ENCODE measurements around the gene MALRD1.
"Not testable (repeated sequence)": the region's sequence is repeated elsewhere in the genome, so short reads cannot be mapped to it uniquely, and the experiment has no call there.

The MALRD1 gene

GRCh38 chr10:19742144-19742543 lies 693.5 kb downstream of the MALRD1 start:
- H3K79me2 ChIP-seq (ENCODE audit: control insufficient read depth, insufficient read depth, low read length); H3K4me1 ChIP-seq (ENCODE audit: control insufficient read depth, low read depth, low read length); H4K5ac ChIP-seq (ENCODE audit: low read length); H3K4me3 ChIP-seq (ENCODE audit: low read length); H2AK5ac ChIP-seq (ENCODE audit: low read length); H2BK5ac ChIP-seq (ENCODE audit: low read length); H3K4ac ChIP-seq (ENCODE audit: low read depth, low read length); H3K4me2 ChIP-seq (ENCODE audit: low read length); H3K36me3 ChIP-seq (ENCODE audit: control insufficient read depth, insufficient read depth, low read length); H2BK15ac ChIP-seq (replicated peaks; ENCODE audit: low read depth); H3K18ac ChIP-seq (ENCODE audit: low read length); H3K23ac ChIP-seq (ENCODE audit: low read length); H3K79me1 ChIP-seq (ENCODE audit: low read length); H3K56ac ChIP-seq (ENCODE audit: low read length); H2BK120ac ChIP-seq (ENCODE audit: low read depth, low read length); H3K27ac ChIP-seq (ENCODE audit: low read depth, low read length); DNase-seq; H4K8ac ChIP-seq (ENCODE audit: low read depth, low read length); H3K27me3 ChIP-seq (ENCODE audit: insufficient read depth, low read length, poor library complexity); H3K9ac ChIP-seq (ENCODE audit: low read length): not testable (repeated sequence)
- WGBS (ENCODE audit: extremely low coverage, insufficient coverage, low lambda C conversion rate): no CpG with 5 or more reads among the region's 4 CpGs

GRCh38 chr10:19745672-19746071 lies 697.1 kb downstream of the MALRD1 start:
- Histone ChIP-seq H3K23ac (ENCODE audit: low read length) (no peak overlapping the region), H2BK120ac (ENCODE audit: low read depth, low read length) (no peak overlapping the region), H3K18ac (ENCODE audit: low read length) (no peak overlapping the region), H3K79me2 (ENCODE audit: control insufficient read depth, insufficient read depth, low read length) (no peaks in the 10 kb centered on the region), H3K27me3 (ENCODE audit: insufficient read depth, low read length, poor library complexity) (no peaks in the 10 kb centered on the region), H4K8ac (ENCODE audit: low read depth, low read length) (no peak overlapping the region), H3K9ac (ENCODE audit: low read length) (no peak overlapping the region), H3K4ac (ENCODE audit: low read depth, low read length) (no peak overlapping the region), H3K27ac (ENCODE audit: low read depth, low read length) (no peak overlapping the region), H3K36me3 (ENCODE audit: control insufficient read depth, insufficient read depth, low read length) (no peaks in the 10 kb centered on the region), H3K4me1 (ENCODE audit: control insufficient read depth, low read depth, low read length) (no peaks in the 10 kb centered on the region), H2BK5ac (ENCODE audit: low read length) (no peak overlapping the region), H3K56ac (ENCODE audit: low read length) (no peak overlapping the region), H2AK5ac (ENCODE audit: low read length) (no peak overlapping the region), H2BK15ac (replicated peaks; ENCODE audit: low read depth) (no peak overlapping the region), H3K79me1 (ENCODE audit: low read length) (no peaks in the 10 kb centered on the region), H3K4me3 (ENCODE audit: low read length) (no peak overlapping the region), H4K5ac (ENCODE audit: low read length) (no peak overlapping the region), H3K4me2 (ENCODE audit: low read length) (no peak overlapping the region)
- no peak for DNase-seq
- no CpG with 5 or more reads among the region's 4 CpGs for WGBS (ENCODE audit: extremely low coverage, insufficient coverage, low lambda C conversion rate)

DNA sequence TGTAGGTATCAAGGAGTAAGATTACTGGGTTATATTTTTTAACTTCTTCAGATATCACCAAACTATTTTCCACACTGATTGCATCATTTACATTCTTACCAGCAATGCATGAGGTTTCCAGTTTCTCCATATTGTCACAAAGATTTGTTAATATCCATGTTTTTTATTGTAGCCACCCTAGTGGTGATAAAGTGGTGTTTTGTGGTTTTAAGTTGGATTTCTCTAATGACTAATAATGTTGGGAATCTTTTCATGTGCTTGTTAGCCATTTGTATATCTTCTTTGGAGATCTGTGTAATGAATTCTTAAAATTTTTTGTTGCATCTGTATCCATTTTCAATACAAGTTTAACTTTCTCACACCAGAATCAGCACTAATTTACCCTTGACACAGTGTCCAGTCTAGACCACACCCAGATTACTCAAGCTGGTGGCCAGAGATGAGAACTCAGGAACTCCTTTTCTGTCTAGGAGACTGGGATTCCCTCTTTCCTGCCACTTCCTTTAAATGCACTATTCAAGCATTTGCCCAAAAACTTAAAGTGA lies 700.7 kb downstream of the MALRD1 start:
- no peaks in the 10 kb centered on the region for H3K79me1 ChIP-seq (ENCODE audit: low read length)
- H3K4me2 ChIP-seq (ENCODE audit: low read length): no peak overlapping the region
- no peak overlapping the region for H3K56ac ChIP-seq (ENCODE audit: low read length)
- no peak overlapping the region for H2BK120ac ChIP-seq (ENCODE audit: low read depth, low read length)
- no peaks in the 10 kb centered on the region for H3K4me1 ChIP-seq (ENCODE audit: control insufficient read depth, low read depth, low read length)
- H2BK15ac ChIP-seq (replicated peaks; ENCODE audit: low read depth): no peak overlapping the region
- no peak overlapping the region for H2AK5ac ChIP-seq (ENCODE audit: low read length)
- no peak for DNase-seq
- H3K36me3 ChIP-seq (ENCODE audit: control insufficient read depth, insufficient read depth, low read length): no peaks in the 10 kb centered on the region
- no peak overlapping the region for H4K8ac ChIP-seq (ENCODE audit: low read depth, low read length)
- H3K4ac ChIP-seq (ENCODE audit: low read depth, low read length): no peak overlapping the region
- H3K27me3 ChIP-seq (ENCODE audit: insufficient read depth, low read length, poor library complexity): no peaks in the 10 kb centered on the region
- H3K23ac ChIP-seq (ENCODE audit: low read length): no peak overlapping the region
- no peak overlapping the region for H3K4me3 ChIP-seq (ENCODE audit: low read length)
- H4K5ac ChIP-seq (ENCODE audit: low read length): no peak overlapping the region
- no peaks in the 10 kb centered on the region for H3K79me2 ChIP-seq (ENCODE audit: control insufficient read depth, insufficient read depth, low read length)
- H3K27ac ChIP-seq (ENCODE audit: low read depth, low read length): no peak overlapping the region
- no peak overlapping the region for H3K18ac ChIP-seq (ENCODE audit: low read length)
- no peak overlapping the region for H3K9ac ChIP-seq (ENCODE audit: low read length)
- no peak overlapping the region for H2BK5ac ChIP-seq (ENCODE audit: low read length)

- Histone ChIP-seq H2AK5ac (ENCODE audit: low read length) (no peak overlapping the region), H3K18ac (ENCODE audit: low read length) (no peak overlapping the region), H3K4me2 (ENCODE audit: low read length) (no peak overlapping the region), H3K4me3 (ENCODE audit: low read length) (no peak overlapping the region), H2BK15ac (replicated peaks; ENCODE audit: low read depth) (no peak overlapping the region), H3K27ac (ENCODE audit: low read depth, low read length) (no peak overlapping the region), H2BK120ac (ENCODE audit: low read depth, low read length) (no peak overlapping the region), H3K4ac (ENCODE audit: low read depth, low read length) (no peak overlapping the region), H3K9ac (ENCODE audit: low read length) (no peak overlapping the region), H4K5ac (ENCODE audit: low read length) (no peak overlapping the region), H3K36me3 (ENCODE audit: control insufficient read depth, insufficient read depth, low read length) (no peaks in the 10 kb centered on the region), H2BK5ac (ENCODE audit: low read length) (no peak overlapping the region), H3K79me2 (ENCODE audit: control insufficient read depth, insufficient read depth, low read length) (no peaks in the 10 kb centered on the region), H3K27me3 (ENCODE audit: insufficient read depth, low read length, poor library complexity) (no peaks in the 10 kb centered on the region), H3K79me1 (ENCODE audit: low read length) (no peaks in the 10 kb centered on the region), H3K23ac (ENCODE audit: low read length) (no peak overlapping the region), H4K8ac (ENCODE audit: low read depth, low read length) (no peak overlapping the region), H3K4me1 (ENCODE audit: control insufficient read depth, low read depth, low read length) (no peaks in the 10 kb centered on the region), H3K56ac (ENCODE audit: low read length) (no peak overlapping the region)
- no CpG with 5 or more reads among the region's 1 CpG for WGBS (ENCODE audit: extremely low coverage, insufficient coverage, low lambda C conversion rate)
- DNase-seq: no peak
These were observed 702.4 kb downstream of the MALRD1 start for GRCh38 chr10:19750972-19751371.

GRCh38 chr10:19756919-19757318 lies 708.3 kb downstream of the MALRD1 start:
- H3K4ac ChIP-seq (ENCODE audit: low read depth, low read length): no peak overlapping the region
- H3K79me1 ChIP-seq (ENCODE audit: low read length): no peaks in the 10 kb centered on the region
- no peaks in the 10 kb centered on the region for H3K27me3 ChIP-seq (ENCODE audit: insufficient read depth, low read length, poor library complexity)

DNA sequence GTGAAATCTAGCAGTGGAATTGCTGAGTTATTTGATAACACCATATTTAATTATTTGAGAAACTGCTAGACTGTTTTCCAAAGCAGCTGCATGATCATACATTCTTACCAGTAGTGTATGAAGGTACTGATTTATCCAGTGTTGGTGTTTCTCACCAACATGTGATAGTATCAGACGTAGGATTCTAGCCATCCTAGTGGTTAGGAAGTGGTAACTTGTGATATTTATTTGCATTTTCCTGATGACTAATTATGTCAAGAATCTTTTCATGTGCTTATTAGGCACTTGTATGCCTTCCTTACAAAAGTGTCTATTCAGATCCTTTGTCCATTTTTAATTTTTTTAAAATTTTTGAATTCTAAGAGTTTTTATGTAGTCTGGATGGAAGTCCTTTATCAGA lies 713.4 kb downstream of the MALRD1 start:
- no peaks in the 10 kb centered on the region for H3K79me1 ChIP-seq (ENCODE audit: low read length)
- H3K23ac ChIP-seq (ENCODE audit: low read length): no peak overlapping the region
- no peak overlapping the region for H3K56ac ChIP-seq (ENCODE audit: low read length)
- no peak overlapping the region for H4K5ac ChIP-seq (ENCODE audit: low read length)
- DNase-seq: no peak
- H3K4me1 ChIP-seq (ENCODE audit: control insufficient read depth, low read depth, low read length): no peaks in the 10 kb centered on the region
- no peak overlapping the region for H3K18ac ChIP-seq (ENCODE audit: low read length)
- no peaks in the 10 kb centered on the region for H3K27me3 ChIP-seq (ENCODE audit: insufficient read depth, low read length, poor library complexity)
- no peak overlapping the region for H3K9ac ChIP-seq (ENCODE audit: low read length)
- no peak overlapping the region for H2BK15ac ChIP-seq (replicated peaks; ENCODE audit: low read depth)
- H2AK5ac ChIP-seq (ENCODE audit: low read length): no peak overlapping the region
- no CpG with 5 or more reads among the region's 1 CpG for WGBS (ENCODE audit: extremely low coverage, insufficient coverage, low lambda C conversion rate)
- no peaks in the 10 kb centered on the region for H3K79me2 ChIP-seq (ENCODE audit: control insufficient read depth, insufficient read depth, low read length)
- H3K4ac ChIP-seq (ENCODE audit: low read depth, low read length): no peak overlapping the region
- no peak overlapping the region for H2BK5ac ChIP-seq (ENCODE audit: low read length)
- H3K4me2 ChIP-seq (ENCODE audit: low read length): no peak overlapping the region
- no peak overlapping the region for H4K8ac ChIP-seq (ENCODE audit: low read depth, low read length)
- H3K36me3 ChIP-seq (ENCODE audit: control insufficient read depth, insufficient read depth, low read length): no peaks in the 10 kb centered on the region
- H2BK120ac ChIP-seq (ENCODE audit: low read depth, low read length): no peak overlapping the region
- no peak overlapping the region for H3K27ac ChIP-seq (ENCODE audit: low read depth, low read length)
- H3K4me3 ChIP-seq (ENCODE audit: low read length): no peak overlapping the region

More at GRCh38 chr10:19756919-19757318, 708.3 kb downstream of the MALRD1 start:
- Histone ChIP-seq H3K56ac (ENCODE audit: low read length) (no peak overlapping the region), H3K18ac (ENCODE audit: low read length) (no peak overlapping the region), H4K5ac (ENCODE audit: low read length) (no peak overlapping the region), H2BK5ac (ENCODE audit: low read length) (no peak overlapping the region), H4K8ac (ENCODE audit: low read depth, low read length) (no peak overlapping the region), H3K27ac (ENCODE audit: low read depth, low read length) (no peak overlapping the region), H3K23ac (ENCODE audit: low read length) (no peak overlapping the region), H2BK15ac (replicated peaks; ENCODE audit: low read depth) (no peak overlapping the region), H3K4me2 (ENCODE audit: low read length) (no peak overlapping the region), H3K36me3 (ENCODE audit: control insufficient read depth, insufficient read depth, low read length) (no peaks in the 10 kb centered on the region), H3K79me2 (ENCODE audit: control insufficient read depth, insufficient read depth, low read length) (no peaks in the 10 kb centered on the region), H3K4me3 (ENCODE audit: low read length) (no peak overlapping the region), H2AK5ac (ENCODE audit: low read length) (no peak overlapping the region), H3K4me1 (ENCODE audit: control insufficient read depth, low read depth, low read length) (no peaks in the 10 kb centered on the region), H3K9ac (ENCODE audit: low read length) (no peak overlapping the region), H2BK120ac (ENCODE audit: low read depth, low read length) (no peak overlapping the region)
- WGBS (ENCODE audit: extremely low coverage, insufficient coverage, low lambda C conversion rate): no CpG with 5 or more reads among the region's 3 CpGs
- DNase-seq: no peak

All from mesendoderm (in vitro differentiated cells).